Spleen (tissue), 3 donors: ENCODE measurements around the gene EYS.

ENCODE experiments used
- POLR2A ChIP-seq, 3 donors: fragments of 450-650 bp; IDR thresholded peaks; one replicate each; pipeline ENCODE4 v1.5.1; 2017; ENCODE audit warnings: antibody characterized with exemption in 3 of 3, mild to moderate bottlenecking in 1 of 3
- POLR2AphosphoS5 ChIP-seq, 3 donors: sonication (generic); formaldehyde crosslinking; IDR thresholded peaks; one replicate each; pipeline ENCODE4 v1.5.1; 2017; ENCODE audit warnings: antibody characterized with exemption in 3 of 3

DNA sequence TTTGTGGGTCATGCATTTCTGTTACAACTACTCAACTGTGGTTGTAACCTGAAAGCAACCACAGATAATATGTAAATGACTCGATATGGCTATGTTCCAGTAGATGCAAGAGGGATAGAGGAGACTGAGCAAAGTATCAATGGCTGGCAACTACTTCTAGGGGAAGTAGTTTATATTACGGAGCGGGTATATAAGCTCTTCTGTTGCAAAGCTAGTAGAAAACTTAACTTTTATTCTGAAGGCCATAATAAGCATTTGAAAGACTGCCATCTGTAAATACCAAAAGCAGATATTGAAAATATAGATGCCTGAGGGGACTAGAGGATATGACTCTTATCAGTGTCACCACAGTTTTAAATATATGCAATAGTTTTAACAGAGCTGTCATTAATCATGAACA, 1416.2 kb downstream of the EYS start:
- TF ChIP-seq POLR2A (IDR thresholded peaks at IDR 0.05) = no peak
- TF ChIP-seq POLR2AphosphoS5 (IDR thresholded peaks at IDR 0.05) = no peak
